22Rv1 (cell line): Measurements from ENCODE around the gene NR1I2.

Source experiments
- H3K27ac ChIP-seq: fragments of 450-650 bp; 2 replicates; pipeline ENCODE4 v1.5.1; 2017
- ZFX ChIP-seq: fragments of 450-650 bp; IDR thresholded peaks from 2 replicates; pipeline ENCODE4 v1.6.1; 2017; ENCODE audit warnings: antibody characterized with exemption, borderline replicate concordance
- TF ChIP-seq, protein P1 (sequence below): fragments of 450-650 bp; IDR thresholded peaks from 2 replicates; pipeline ENCODE4 v1.5.1; 2017; ENCODE audit warnings: mild to moderate bottlenecking

NR1I2 gene

GRCh38 chr3:119817071-119817470, 35.2 kb downstream of the NR1I2 start:
- H3K27ac ChIP-seq: no peak overlapping the region
- TF ChIP-seq, protein P1, sequence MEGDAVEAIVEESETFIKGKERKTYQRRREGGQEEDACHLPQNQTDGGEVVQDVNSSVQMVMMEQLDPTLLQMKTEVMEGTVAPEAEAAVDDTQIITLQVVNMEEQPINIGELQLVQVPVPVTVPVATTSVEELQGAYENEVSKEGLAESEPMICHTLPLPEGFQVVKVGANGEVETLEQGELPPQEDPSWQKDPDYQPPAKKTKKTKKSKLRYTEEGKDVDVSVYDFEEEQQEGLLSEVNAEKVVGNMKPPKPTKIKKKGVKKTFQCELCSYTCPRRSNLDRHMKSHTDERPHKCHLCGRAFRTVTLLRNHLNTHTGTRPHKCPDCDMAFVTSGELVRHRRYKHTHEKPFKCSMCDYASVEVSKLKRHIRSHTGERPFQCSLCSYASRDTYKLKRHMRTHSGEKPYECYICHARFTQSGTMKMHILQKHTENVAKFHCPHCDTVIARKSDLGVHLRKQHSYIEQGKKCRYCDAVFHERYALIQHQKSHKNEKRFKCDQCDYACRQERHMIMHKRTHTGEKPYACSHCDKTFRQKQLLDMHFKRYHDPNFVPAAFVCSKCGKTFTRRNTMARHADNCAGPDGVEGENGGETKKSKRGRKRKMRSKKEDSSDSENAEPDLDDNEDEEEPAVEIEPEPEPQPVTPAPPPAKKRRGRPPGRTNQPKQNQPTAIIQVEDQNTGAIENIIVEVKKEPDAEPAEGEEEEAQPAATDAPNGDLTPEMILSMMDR: no peak
- TF ChIP-seq ZFX: no peak

DNA sequence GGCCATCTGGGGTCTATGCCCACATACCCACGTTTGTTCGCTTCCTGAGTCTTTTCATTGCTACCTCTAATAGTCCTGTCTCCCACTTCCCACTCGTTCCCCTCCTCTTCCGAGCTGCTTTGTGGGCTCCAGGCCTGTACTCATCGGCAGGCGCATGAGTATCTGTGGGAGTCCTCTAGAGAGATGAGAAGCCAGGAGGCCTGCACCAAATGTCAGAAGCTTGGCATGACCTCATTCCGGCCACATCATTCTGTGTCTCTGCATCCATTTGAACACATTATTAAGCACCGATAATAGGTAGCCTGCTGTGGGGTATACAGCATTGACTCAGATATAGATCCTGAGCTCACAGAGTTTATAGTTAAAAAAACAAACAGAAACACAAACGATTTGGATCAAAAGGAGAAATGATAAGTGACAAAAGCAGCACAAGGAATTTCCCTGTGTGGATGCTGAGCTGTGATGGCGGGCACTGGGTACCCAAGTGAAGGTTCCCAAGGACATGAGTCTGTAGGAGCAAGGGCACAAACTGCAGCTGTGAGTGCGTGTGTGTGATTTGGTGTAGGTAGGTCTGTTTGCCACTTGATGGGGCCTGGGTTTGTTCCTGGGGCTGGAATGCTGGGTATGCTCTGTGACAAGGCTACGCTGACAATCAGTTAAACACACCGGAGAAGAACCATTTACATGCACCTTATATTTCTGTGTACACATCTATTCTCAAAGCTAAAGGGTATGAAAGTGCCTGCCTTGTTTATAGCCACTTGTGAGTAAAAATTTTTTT, 35.9 kb downstream of the NR1I2 start:
- H3K27ac ChIP-seq: no peak overlapping the region
- TF ChIP-seq ZFX: no peak
- TF ChIP-seq, protein P1: no peak

GRCh38 chr3:119818937-119819336, 37.0 kb downstream of the NR1I2 start:
- H3K27ac ChIP-seq: no peak overlapping the region
- TF ChIP-seq ZFX: no peak
- TF ChIP-seq, protein P1: no peak

- no peak overlapping the region for H3K27ac ChIP-seq
- TF ChIP-seq ZFX: no peak
- TF ChIP-seq, protein P1: no peak
Measured at GRCh38 chr3:119819806-119820205, 37.9 kb downstream of the NR1I2 start.

GRCh38 chr3:119825820-119826219, 43.9 kb downstream of the NR1I2 start:
- no peak overlapping the region for H3K27ac ChIP-seq
- TF ChIP-seq, protein P1: no peak
- TF ChIP-seq ZFX: no peak

- TF ChIP-seq ZFX: no peak
- TF ChIP-seq, protein P1: no peak
- H3K27ac ChIP-seq: no peak overlapping the region
Measured at GRCh38 chr3:119826711-119827608, 45.1 kb downstream of the NR1I2 start.
